ENCODE measurements around the gene LILRB1. TPM values are rescaled to one million over a fixed set of nuclear protein-coding genes. Genes with fewer than 3 reads are reported as not detected.

Gene LILRB1
- polyA plus RNA-seq, 1 donor from 2014 or later, result not detected

DNA sequence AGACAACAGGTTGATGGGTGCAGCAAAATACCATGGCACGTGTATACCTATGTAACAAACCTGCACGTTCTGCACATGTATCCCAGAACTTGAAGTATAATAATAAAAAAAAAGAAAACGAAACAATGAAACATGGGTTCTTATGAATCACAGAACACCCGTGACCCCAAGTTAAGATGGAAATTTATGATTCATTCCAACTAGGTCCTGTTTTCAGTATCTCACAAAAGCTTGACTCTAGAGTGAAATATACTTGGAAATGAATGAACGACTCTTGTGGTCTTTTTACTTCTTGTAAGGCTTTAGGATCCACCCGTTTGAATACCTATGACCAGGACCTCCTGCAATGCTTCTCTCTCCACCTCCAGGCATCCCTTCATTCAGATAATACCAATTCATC, 29.0 kb downstream of the LILRB1 start:
- TF ChIP-seq SMC3 (conservative IDR thresholded peaks at IDR 0.05; ENCODE audit: poor library complexity) (no peak), TAF1 (IDR thresholded peaks at IDR 0.05; ENCODE audit: low read depth) (no peak), EZH2 (IDR thresholded peaks at IDR 0.05; ENCODE audit: borderline replicate concordance, insufficient read depth, low read length, poor library complexity, severe bottlenecking) (no peak), RAD21 (conservative IDR thresholded peaks at IDR 0.05) (no peak)
- TF ChIP-seq, protein P1, sequence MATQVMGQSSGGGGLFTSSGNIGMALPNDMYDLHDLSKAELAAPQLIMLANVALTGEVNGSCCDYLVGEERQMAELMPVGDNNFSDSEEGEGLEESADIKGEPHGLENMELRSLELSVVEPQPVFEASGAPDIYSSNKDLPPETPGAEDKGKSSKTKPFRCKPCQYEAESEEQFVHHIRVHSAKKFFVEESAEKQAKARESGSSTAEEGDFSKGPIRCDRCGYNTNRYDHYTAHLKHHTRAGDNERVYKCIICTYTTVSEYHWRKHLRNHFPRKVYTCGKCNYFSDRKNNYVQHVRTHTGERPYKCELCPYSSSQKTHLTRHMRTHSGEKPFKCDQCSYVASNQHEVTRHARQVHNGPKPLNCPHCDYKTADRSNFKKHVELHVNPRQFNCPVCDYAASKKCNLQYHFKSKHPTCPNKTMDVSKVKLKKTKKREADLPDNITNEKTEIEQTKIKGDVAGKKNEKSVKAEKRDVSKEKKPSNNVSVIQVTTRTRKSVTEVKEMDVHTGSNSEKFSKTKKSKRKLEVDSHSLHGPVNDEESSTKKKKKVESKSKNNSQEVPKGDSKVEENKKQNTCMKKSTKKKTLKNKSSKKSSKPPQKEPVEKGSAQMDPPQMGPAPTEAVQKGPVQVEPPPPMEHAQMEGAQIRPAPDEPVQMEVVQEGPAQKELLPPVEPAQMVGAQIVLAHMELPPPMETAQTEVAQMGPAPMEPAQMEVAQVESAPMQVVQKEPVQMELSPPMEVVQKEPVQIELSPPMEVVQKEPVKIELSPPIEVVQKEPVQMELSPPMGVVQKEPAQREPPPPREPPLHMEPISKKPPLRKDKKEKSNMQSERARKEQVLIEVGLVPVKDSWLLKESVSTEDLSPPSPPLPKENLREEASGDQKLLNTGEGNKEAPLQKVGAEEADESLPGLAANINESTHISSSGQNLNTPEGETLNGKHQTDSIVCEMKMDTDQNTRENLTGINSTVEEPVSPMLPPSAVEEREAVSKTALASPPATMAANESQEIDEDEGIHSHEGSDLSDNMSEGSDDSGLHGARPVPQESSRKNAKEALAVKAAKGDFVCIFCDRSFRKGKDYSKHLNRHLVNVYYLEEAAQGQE (IDR thresholded peaks at IDR 0.05; ENCODE audit: borderline replicate concordance), result no peak
- Histone ChIP-seq H2AFZ (ENCODE audit: low read depth, low read length) (no peak overlapping the region), H4K20me1 (ENCODE audit: insufficient read depth) (no peaks in the 10 kb centered on the region), H3F3A (ENCODE audit: insufficient read depth, low read length, poor library complexity, severe bottlenecking) (no peaks in the 10 kb centered on the region), H3K4me2 (ENCODE audit: low read length) (no peak overlapping the region), H3K9me3 (ENCODE audit: low read length) (no peaks in the 10 kb centered on the region), H3K27me3 (ENCODE audit: insufficient read depth, low read depth, low read length) (no peaks in the 10 kb centered on the region), H3K79me2 (replicated peaks; ENCODE audit: insufficient read depth, low read length) (no peaks in the 10 kb centered on the region), H3K4me3 (ENCODE audit: low read length) (no peak overlapping the region), H3K9ac (ENCODE audit: low read length) (no peak overlapping the region), H3K9me2 (ENCODE audit: insufficient read depth, low read length) (no peaks in the 10 kb centered on the region), H3K27ac (ENCODE audit: low read length) (no peak overlapping the region), H3K36me3 (ENCODE audit: insufficient read depth, low read length) (no peaks in the 10 kb centered on the region)

DNA sequence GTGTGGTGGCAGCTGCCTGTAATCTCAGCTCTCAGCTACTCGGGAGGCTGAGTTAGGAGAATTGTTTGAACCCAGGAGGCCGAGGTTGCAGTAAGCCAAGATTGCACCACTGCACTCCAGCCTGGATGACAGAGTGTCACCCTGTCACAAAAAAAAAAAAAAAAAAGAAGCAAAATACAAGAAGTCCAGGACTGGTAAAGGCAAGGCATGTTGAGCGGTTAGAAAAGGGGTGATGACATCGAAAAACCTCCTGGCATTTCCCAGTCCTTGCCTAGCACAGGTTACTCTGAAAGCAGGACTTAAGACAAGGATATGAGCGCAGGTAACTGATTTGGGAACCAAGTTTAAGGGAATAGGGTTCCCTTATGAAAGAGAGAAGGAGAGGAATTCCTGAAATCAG, 30.0 kb downstream of the LILRB1 start:
- Histone ChIP-seq H3K4me3 (ENCODE audit: low read length) (no peak overlapping the region), H3K9me2 (ENCODE audit: insufficient read depth, low read length) (no peaks in the 10 kb centered on the region), H3K9me3 (ENCODE audit: low read length) (no peaks in the 10 kb centered on the region), H2AFZ (ENCODE audit: low read depth, low read length) (no peak overlapping the region), H3K27me3 (ENCODE audit: insufficient read depth, low read depth, low read length) (no peaks in the 10 kb centered on the region), H3K79me2 (replicated peaks; ENCODE audit: insufficient read depth, low read length) (no peaks in the 10 kb centered on the region), H4K20me1 (ENCODE audit: insufficient read depth) (no peaks in the 10 kb centered on the region), H3K4me2 (ENCODE audit: low read length) (no peak overlapping the region), H3K9ac (ENCODE audit: low read length) (no peak overlapping the region), H3F3A (ENCODE audit: insufficient read depth, low read length, poor library complexity, severe bottlenecking) (no peaks in the 10 kb centered on the region), H3K36me3 (ENCODE audit: insufficient read depth, low read length) (no peaks in the 10 kb centered on the region), H3K27ac (ENCODE audit: low read length) (no peak overlapping the region)
- TF ChIP-seq EP300 (conservative IDR thresholded peaks at IDR 0.05; ENCODE audit: poor library complexity, severe bottlenecking) (no peak), TAF1 (IDR thresholded peaks at IDR 0.05; ENCODE audit: low read depth) (no peak), POLR2AphosphoS5 (IDR thresholded peaks at IDR 0.05) (no peak), MXI1 (conservative IDR thresholded peaks at IDR 0.05; ENCODE audit: poor library complexity, severe bottlenecking) (no peak), RAD21 (conservative IDR thresholded peaks at IDR 0.05) (no peak), EZH2 (IDR thresholded peaks at IDR 0.05; ENCODE audit: borderline replicate concordance, insufficient read depth, low read length, poor library complexity, severe bottlenecking) (no peak), SMC3 (conservative IDR thresholded peaks at IDR 0.05; ENCODE audit: poor library complexity) (no peak)
- TF ChIP-seq, protein P2, sequence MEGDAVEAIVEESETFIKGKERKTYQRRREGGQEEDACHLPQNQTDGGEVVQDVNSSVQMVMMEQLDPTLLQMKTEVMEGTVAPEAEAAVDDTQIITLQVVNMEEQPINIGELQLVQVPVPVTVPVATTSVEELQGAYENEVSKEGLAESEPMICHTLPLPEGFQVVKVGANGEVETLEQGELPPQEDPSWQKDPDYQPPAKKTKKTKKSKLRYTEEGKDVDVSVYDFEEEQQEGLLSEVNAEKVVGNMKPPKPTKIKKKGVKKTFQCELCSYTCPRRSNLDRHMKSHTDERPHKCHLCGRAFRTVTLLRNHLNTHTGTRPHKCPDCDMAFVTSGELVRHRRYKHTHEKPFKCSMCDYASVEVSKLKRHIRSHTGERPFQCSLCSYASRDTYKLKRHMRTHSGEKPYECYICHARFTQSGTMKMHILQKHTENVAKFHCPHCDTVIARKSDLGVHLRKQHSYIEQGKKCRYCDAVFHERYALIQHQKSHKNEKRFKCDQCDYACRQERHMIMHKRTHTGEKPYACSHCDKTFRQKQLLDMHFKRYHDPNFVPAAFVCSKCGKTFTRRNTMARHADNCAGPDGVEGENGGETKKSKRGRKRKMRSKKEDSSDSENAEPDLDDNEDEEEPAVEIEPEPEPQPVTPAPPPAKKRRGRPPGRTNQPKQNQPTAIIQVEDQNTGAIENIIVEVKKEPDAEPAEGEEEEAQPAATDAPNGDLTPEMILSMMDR (IDR thresholded peaks at IDR 0.05; ENCODE audit: poor library complexity, severe bottlenecking), result no peak
- TF ChIP-seq, protein P1 (IDR thresholded peaks at IDR 0.05; ENCODE audit: borderline replicate concordance), result no peak

Data from neural cell (in vitro differentiated cells).